PC-3 (cell line): ENCODE results near the gene FBXL16. TPM values are rescaled to one million over a fixed set of nuclear protein-coding genes. Genes with fewer than 3 reads are reported as not detected.

Experiments
- ATAC-seq: fragments of 200-7000 bp; cut with Tn5 transposase; 2 replicates; pipeline ENCODE4 v1.9.1; 2020; ENCODE audit warnings: mild to moderate bottlenecking, moderate library complexity
- BruUV-seq: library from RNA; stranded (reverse); fragments of 400-500 nt; replicated peaks from 2 replicates; lab custom pipeline; 2021; lab: Mats Ljungman, UMichigan
- CTCF ChIA-PET: fragments of 300-600 bp; sonication (Branson Sonifier 250); formaldehyde crosslinking; loops from one replicate; lab custom pipeline; 2022; ENCODE audit warnings: antibody characterized with exemption; lab: Charles Lee
- POLR2A ChIA-PET: fragments of 300-600 bp; sonication (Branson Sonifier 250); formaldehyde crosslinking; loops from one replicate; lab custom pipeline; 2022; ENCODE audit warnings: antibody characterized with exemption; ENCODE audit not compliant: unreplicated experiment; lab: Charles Lee
- DNase-seq: peaks from one replicate; pipeline ENCODE4 v3.0.0-alpha.2; 2015
- H2AFZ ChIP-seq: fragments of 300-600 bp; sonication (generic); 2 replicates; pipeline ENCODE4 v1.6.0; 2016; ENCODE audit warnings: antibody characterized with exemption, low read length
- H3F3A ChIP-seq: fragments of 300-600 bp; sonication (generic); one replicate; pipeline ENCODE4 v1.6.0; 2017; ENCODE audit warnings: antibody characterized with exemption, low read length, control low read depth, mild to moderate bottlenecking; ENCODE audit not compliant: unreplicated experiment
- H3K27ac ChIP-seq: fragments of 300-600 bp; sonication (generic); 2 replicates; pipeline ENCODE4 v1.5.1; 2016; ENCODE audit warnings: mild to moderate bottlenecking, low read length
- H3K27me3 ChIP-seq: fragments of 300-600 bp; sonication (generic); 2 replicates; pipeline ENCODE4 v1.6.1; 2016; ENCODE audit warnings: low read length, mixed read lengths
- H3K36me3 ChIP-seq: fragments of 300-600 bp; sonication (generic); 2 replicates; pipeline ENCODE4 v1.6.1; 2016; ENCODE audit warnings: low read depth, mixed run types, low read length, mixed read lengths
- H3K4me1 ChIP-seq: fragments of 300-600 bp; sonication (generic); 2 replicates; pipeline ENCODE4 v1.5.1; 2016; ENCODE audit warnings: low read length; ENCODE audit not compliant: insufficient read depth
- H3K4me2 ChIP-seq: fragments of 300-600 bp; sonication (generic); 2 replicates; pipeline ENCODE4 v1.6.0; 2016; ENCODE audit warnings: low read length
- H3K4me3 ChIP-seq: fragments of 300-600 bp; sonication (generic); 2 replicates; pipeline ENCODE4 v1.5.1; 2016; ENCODE audit warnings: mild to moderate bottlenecking, low read length, mixed read lengths
- H3K79me2 ChIP-seq: fragments of 300-600 bp; sonication (generic); 2 replicates; pipeline ENCODE4 v1.6.1; 2017; ENCODE audit warnings: low read length, mixed read lengths
- H3K9ac ChIP-seq: fragments of 300-600 bp; sonication (generic); 2 replicates; pipeline ENCODE4 v1.6.0; 2016; ENCODE audit warnings: mild to moderate bottlenecking, low read length
- H3K9me2 ChIP-seq: fragments of 300-600 bp; sonication (generic); replicated peaks from 2 replicates; pipeline ENCODE4 v1.6.1; 2016; ENCODE audit warnings: mixed run types, low read length, mixed read lengths
- H3K9me3 ChIP-seq: fragments of 300-600 bp; sonication (generic); 2 replicates; pipeline ENCODE4 v1.6.1; 2016; ENCODE audit warnings: low read length, mixed read lengths
- H4K20me1 ChIP-seq: fragments of 300-600 bp; sonication (generic); 2 replicates; pipeline ENCODE4 v1.6.1; 2016; ENCODE audit warnings: low read length, mixed read lengths
- EZH2 ChIP-seq: fragments of 300-600 bp; sonication (generic); IDR thresholded peaks from one replicate; pipeline ENCODE4 v1.6.1; 2017; ENCODE audit warnings: antibody characterized with exemption, mild to moderate bottlenecking, low read length; ENCODE audit not compliant: unreplicated experiment
- EZH2phosphoT487 ChIP-seq: fragments of 300-600 bp; sonication (generic); IDR thresholded peaks from 2 replicates; pipeline ENCODE4 v1.6.1; 2018; ENCODE audit warnings: mild to moderate bottlenecking, antibody characterized with exemption, low read length, borderline replicate concordance
- intact Hi-C: fragments of 100-400 bp; cut with micrococcal nuclease; formaldehyde crosslinking; loops from 2 replicates; pipeline ENCODE4 v1.9.0; 2023
- total RNA-seq: library from RNA; depleted of rRNA; stranded (reverse); fragments of >200 nt; gene quantifications from 2 replicates; pipeline ENCODE4 v1.2.3, GENCODE V29; 2014
- TF ChIP-seq, protein P1 (sequence below): fragments of 300-600 bp; sonication (generic); conservative IDR thresholded peaks from 2 replicates; pipeline ENCODE4 v1.5.1; 2017; ENCODE audit warnings: antibody characterized with exemption, low read depth, mild to moderate bottlenecking, low read length

The FBXL16 gene
- total RNA-seq, 1 experiment from 2014 or later, result 7.5 TPM

DNA sequence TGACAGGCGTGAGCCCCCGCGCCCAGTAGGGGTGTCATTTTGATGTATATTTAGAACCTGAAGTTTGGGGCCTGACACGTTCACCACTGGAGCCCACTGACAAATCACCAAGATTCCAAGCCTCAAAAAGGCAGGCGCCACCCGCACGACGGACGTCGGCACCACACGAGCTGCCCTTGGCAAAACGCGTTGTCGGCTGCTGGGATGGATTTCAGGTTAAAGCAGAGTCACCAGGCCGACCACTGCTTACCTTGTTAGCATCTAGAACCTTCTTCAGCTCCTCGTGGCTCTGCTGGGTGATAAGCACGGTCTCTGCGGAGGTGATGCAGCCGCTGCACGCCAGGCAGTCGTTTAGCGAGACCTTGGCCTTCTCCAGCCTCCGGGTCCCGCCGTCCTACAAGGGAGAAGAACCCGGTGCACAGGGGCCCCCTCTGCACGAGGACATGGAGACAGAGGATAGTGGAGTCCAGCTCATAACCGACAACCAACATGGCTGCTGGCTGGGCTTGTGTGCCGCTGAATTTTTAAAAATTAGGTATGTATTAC, 31.4 kb upstream of the FBXL16 start:
- no TSS peak for BruUV-seq
- H4K20me1 ChIP-seq, result no peaks in the 10 kb centered on the region
- POLR2A ChIA-PET, result no interaction called here
- H3K9me3 ChIP-seq, result no peaks in the 10 kb centered on the region
- H3K27me3 ChIP-seq, result no peaks in the 10 kb centered on the region
- H3K4me3 ChIP-seq, result no peak overlapping the region
- H3K9me2 ChIP-seq, result no peaks in the 10 kb centered on the region
- DNase-seq (no peak), ATAC-seq (no peak)
- intact Hi-C loops, result no loop called here
- H2AFZ ChIP-seq, result no peak overlapping the region
- peaks cover 5% of the 10 kb centered on the region; the same call in 1 of the 2 replicates for H3K4me1 ChIP-seq
- no peaks in the 10 kb centered on the region; the same call in 1 of the 2 replicates for H3K36me3 ChIP-seq
- H3K4me2 ChIP-seq, result no peak overlapping the region
- H3K79me2 ChIP-seq, result peaks cover 12% of the 10 kb centered on the region
- CTCF ChIA-PET, result interaction anchor here (0.7 kb wide), 1 partner anchor 16 kb away, joined by 3 read pairs; the partner anchor contains the start of gene ANTKMT
- H3K9ac ChIP-seq, result no peak overlapping the region
- TF ChIP-seq, protein P1, sequence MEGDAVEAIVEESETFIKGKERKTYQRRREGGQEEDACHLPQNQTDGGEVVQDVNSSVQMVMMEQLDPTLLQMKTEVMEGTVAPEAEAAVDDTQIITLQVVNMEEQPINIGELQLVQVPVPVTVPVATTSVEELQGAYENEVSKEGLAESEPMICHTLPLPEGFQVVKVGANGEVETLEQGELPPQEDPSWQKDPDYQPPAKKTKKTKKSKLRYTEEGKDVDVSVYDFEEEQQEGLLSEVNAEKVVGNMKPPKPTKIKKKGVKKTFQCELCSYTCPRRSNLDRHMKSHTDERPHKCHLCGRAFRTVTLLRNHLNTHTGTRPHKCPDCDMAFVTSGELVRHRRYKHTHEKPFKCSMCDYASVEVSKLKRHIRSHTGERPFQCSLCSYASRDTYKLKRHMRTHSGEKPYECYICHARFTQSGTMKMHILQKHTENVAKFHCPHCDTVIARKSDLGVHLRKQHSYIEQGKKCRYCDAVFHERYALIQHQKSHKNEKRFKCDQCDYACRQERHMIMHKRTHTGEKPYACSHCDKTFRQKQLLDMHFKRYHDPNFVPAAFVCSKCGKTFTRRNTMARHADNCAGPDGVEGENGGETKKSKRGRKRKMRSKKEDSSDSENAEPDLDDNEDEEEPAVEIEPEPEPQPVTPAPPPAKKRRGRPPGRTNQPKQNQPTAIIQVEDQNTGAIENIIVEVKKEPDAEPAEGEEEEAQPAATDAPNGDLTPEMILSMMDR, result no peak
- TF ChIP-seq EZH2, result no peak
- no peak for TF ChIP-seq EZH2phosphoT487
- no peaks in the 10 kb centered on the region for H3F3A ChIP-seq
- H3K27ac ChIP-seq, result no peak overlapping the region

- CTCF ChIA-PET, result no interaction called here
- DNase-seq (no peak), ATAC-seq (no peak)
- H3K9ac ChIP-seq, result no peak overlapping the region
- no peak overlapping the region for H3K4me2 ChIP-seq
- H3K4me1 ChIP-seq, result peaks cover 5% of the 10 kb centered on the region; the same call in 1 of the 2 replicates
- H3K36me3 ChIP-seq, result no peaks in the 10 kb centered on the region; the same call in 1 of the 2 replicates
- POLR2A ChIA-PET, result no interaction called here
- H3K27me3 ChIP-seq, result no peaks in the 10 kb centered on the region
- H2AFZ ChIP-seq, result no peak overlapping the region
- H3K9me3 ChIP-seq, result no peaks in the 10 kb centered on the region
- no peaks in the 10 kb centered on the region for H3K9me2 ChIP-seq
- BruUV-seq, result no TSS peak
- no peaks in the 10 kb centered on the region for H4K20me1 ChIP-seq
- H3F3A ChIP-seq, result no peaks in the 10 kb centered on the region
- no peak overlapping the region for H3K27ac ChIP-seq
- H3K4me3 ChIP-seq, result no peak overlapping the region
- peaks cover 12% of the 10 kb centered on the region for H3K79me2 ChIP-seq
- TF ChIP-seq EZH2phosphoT487 (no peak), EZH2 (no peak)
- TF ChIP-seq, protein P1, result no peak
- intact Hi-C loops, result no loop called here
Observed at GRCh38 chr16:735982-736453, 30.4 kb upstream of the FBXL16 start.
